Subcutaneous abdominal adipose tissue (tissue), 5 donors: ENCODE data around the gene PDE7B.

ENCODE experiments used
- H3K27ac ChIP-seq: one replicate; pipeline ENCODE4 v1.7.0; 2013; ENCODE audit warnings: low read depth, mild to moderate bottlenecking, inconsistent platforms, low read length, moderate library complexity
- H3K27me3 ChIP-seq, 5 donors: one replicate each; pipeline ENCODE4 v1.7.0; 2013; ENCODE audit warnings: low read length in 5 of 5, inconsistent platforms in 1 of 5; ENCODE audit not compliant: control insufficient read depth in 5 of 5, insufficient read depth in 4 of 5
- H3K36me3 ChIP-seq, 5 donors: one replicate each; pipeline ENCODE4 v1.7.0; 2013; ENCODE audit warnings: low read length in 5 of 5; ENCODE audit not compliant: control insufficient read depth in 5 of 5, insufficient read depth in 5 of 5
- H3K4me1 ChIP-seq, 5 donors: one replicate each; pipeline ENCODE4 v1.7.0; 2013; ENCODE audit warnings: low read length in 5 of 5, mild to moderate bottlenecking in 3 of 5, moderate library complexity in 1 of 5; ENCODE audit not compliant: control insufficient read depth in 5 of 5, insufficient read depth in 5 of 5
- H3K4me3 ChIP-seq, 5 donors: one replicate each; pipeline ENCODE4 v1.7.0; 2013; ENCODE audit warnings: low read length in 5 of 5, low read depth in 1 of 5
- H3K9ac ChIP-seq, 5 donors: one replicate each; pipeline ENCODE4 v1.7.0; 2013; ENCODE audit warnings: low read length in 5 of 5, mild to moderate bottlenecking in 4 of 5, moderate library complexity in 3 of 5
- H3K9me3 ChIP-seq, 5 donors: one replicate each; pipeline ENCODE4 v1.7.0; 2013; ENCODE audit warnings: low read length in 5 of 5; ENCODE audit not compliant: control insufficient read depth in 5 of 5
- donor health status: healthy.
- donor health status: healthy.
- donor health status: healthy.
- donor health status: healthy.
- donor health status: healthy.

PDE7B gene

DNA sequence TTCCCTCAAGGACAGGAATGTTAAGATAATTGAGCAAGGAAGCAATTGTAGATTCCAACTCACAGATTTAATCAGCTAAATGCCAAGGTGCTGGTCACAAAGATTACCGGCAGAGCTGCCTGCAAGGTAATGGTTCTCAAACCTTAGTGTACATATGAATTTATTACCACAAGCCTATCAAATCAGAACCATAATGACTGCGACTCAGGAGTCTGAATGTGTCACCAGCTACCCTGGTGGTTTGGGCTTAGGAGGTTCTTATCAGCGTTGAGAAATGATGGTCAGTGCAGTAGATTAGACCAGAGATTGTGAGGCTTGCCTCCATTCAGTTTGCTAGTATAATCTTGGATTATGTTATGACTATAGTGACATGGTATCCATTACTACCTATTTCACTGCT lies 319.7 kb downstream of the PDE7B start:
- H3K9ac ChIP-seq, result no peak overlapping the region
- H3K4me3 ChIP-seq, result no peak overlapping the region
- no peak overlapping the region for H3K27ac ChIP-seq
- H3K36me3 ChIP-seq, result peaks cover 2 to 19% (median 6%) of the 10 kb centered on the region in 5 donors
- no peaks in the 10 kb centered on the region for H3K27me3 ChIP-seq
- no peaks in the 10 kb centered on the region for H3K9me3 ChIP-seq
- peaks cover 0 to 10% (median 4%) of the 10 kb centered on the region in 5 donors for H3K4me1 ChIP-seq

DNA sequence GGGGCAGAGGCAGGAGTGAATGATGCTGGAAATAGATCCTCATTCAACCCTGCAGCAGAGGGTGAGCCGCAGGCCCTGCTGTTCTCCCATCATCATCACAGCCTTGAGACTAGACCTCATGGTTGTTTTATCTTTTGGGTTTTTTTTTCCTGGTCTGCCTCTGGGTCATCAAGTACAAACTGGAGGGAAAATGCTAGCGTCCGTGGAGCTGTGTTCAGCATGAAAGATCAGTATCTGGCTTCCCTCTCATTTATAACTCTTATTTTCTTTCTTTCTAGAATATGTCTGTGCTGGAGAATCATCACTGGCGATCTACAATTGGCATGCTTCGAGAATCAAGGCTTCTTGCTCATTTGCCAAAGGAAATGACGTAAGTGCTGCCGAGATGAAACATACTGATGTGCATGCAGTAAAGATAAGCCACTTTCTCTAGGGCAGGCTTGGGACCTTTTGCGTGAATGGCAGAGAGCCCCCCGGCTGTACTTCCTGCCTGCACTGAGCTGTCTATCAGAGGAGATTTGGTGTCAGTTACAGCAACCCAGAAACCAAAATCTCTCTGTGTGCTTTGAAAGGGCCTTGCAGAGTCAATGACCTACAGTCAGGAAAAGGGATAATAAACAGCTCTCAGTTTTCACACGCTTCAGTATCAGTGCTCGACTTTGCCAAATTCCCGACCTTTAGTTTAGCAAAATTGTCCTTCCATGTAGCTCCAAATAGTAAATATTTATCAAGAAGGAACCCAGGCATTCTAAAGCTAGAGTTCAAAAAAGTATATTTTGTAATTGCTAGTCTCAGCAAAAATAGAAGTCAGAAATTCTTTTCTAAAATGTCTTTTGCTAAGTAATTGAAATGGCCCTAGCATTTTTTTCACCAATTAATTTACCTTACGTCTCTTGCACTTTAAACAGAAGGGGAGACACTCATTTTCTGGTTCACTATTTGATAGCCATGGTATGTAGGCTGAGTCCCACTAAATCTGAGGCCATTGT lies 322.3 kb downstream of the PDE7B start:
- H3K4me3 ChIP-seq, result peak overlapping the region in 2 of 5 donors; percentile 8 to 13
- H3K27ac ChIP-seq, result no peak overlapping the region
- H3K9me3 ChIP-seq, result no peaks in the 10 kb centered on the region
- no peak overlapping the region for H3K9ac ChIP-seq
- H3K36me3 ChIP-seq, result peaks cover 0 to 16% (median 3%) of the 10 kb centered on the region in 5 donors
- H3K4me1 ChIP-seq, result peaks cover 0 to 10% (median 4%) of the 10 kb centered on the region in 5 donors
- no peaks in the 10 kb centered on the region for H3K27me3 ChIP-seq

- no peak overlapping the region for H3K4me3 ChIP-seq
- no peak overlapping the region for H3K9ac ChIP-seq
- no peak overlapping the region for H3K27ac ChIP-seq
- H3K27me3 ChIP-seq, result no peaks in the 10 kb centered on the region
- H3K36me3 ChIP-seq, result peaks cover 0 to 20% (median 3%) of the 10 kb centered on the region in 5 donors
- peaks cover 0 to 10% (median 4%) of the 10 kb centered on the region in 5 donors for H3K4me1 ChIP-seq
- H3K9me3 ChIP-seq, result no peaks in the 10 kb centered on the region
These were observed 323.0 kb downstream of the PDE7B start for GRCh38 chr6:136174510-136174909.

DNA sequence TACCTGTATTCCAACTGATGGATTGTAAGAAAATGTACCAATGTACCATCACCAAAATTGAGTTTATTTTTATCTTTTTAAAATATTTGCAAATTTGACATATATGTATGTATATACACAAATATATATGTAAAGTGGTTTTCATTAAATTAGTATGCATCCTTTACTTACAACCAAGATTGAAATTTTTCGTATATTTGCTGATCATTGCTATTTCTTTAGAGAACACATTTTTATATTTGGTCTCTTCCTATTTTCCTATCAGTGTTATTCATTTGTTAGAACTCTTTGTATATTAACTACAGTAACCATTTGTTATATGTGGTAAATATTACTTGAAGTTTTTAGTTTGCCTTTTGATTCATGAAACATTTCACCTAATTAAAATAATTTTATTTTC lies 324.4 kb downstream of the PDE7B start:
- H3K36me3 ChIP-seq, result peaks cover 2 to 19% (median 9%) of the 10 kb centered on the region in 5 donors
- H3K9ac ChIP-seq, result no peak overlapping the region
- H3K9me3 ChIP-seq, result no peaks in the 10 kb centered on the region
- no peaks in the 10 kb centered on the region for H3K27me3 ChIP-seq
- no peak overlapping the region for H3K4me3 ChIP-seq
- H3K4me1 ChIP-seq, result peaks cover 0 to 15% (median 4%) of the 10 kb centered on the region in 5 donors
- no peak overlapping the region for H3K27ac ChIP-seq

- Histone ChIP-seq H3K27ac (no peak overlapping the region), H3K9ac (no peak overlapping the region), H3K4me3 (no peak overlapping the region), H3K27me3 (no peaks in the 10 kb centered on the region), H3K4me1 (peaks cover 0 to 11% (median 2%) of the 10 kb centered on the region in 5 donors), H3K9me3 (no peaks in the 10 kb centered on the region), H3K36me3 (peaks cover 2 to 21% (median 11%) of the 10 kb centered on the region in 5 donors)
These were observed 327.2 kb downstream of the PDE7B start for GRCh38 chr6:136178749-136179148.

GRCh38 chr6:136180704-136181511 lies 329.4 kb downstream of the PDE7B start:
- no peaks in the 10 kb centered on the region for H3K9me3 ChIP-seq
- peaks cover 0 to 15% (median 7%) of the 10 kb centered on the region in 5 donors for H3K36me3 ChIP-seq
- H3K27ac ChIP-seq, result no peak overlapping the region
- H3K4me3 ChIP-seq, result no peak overlapping the region
- H3K4me1 ChIP-seq, result peaks cover 0 to 6% (median 0%) of the 10 kb centered on the region in 5 donors
- H3K9ac ChIP-seq, result no peak overlapping the region
- no peaks in the 10 kb centered on the region for H3K27me3 ChIP-seq

GRCh38 chr6:136181512-136181833 lies 330.0 kb downstream of the PDE7B start:
- Histone ChIP-seq H3K27ac (no peak overlapping the region), H3K9me3 (no peaks in the 10 kb centered on the region), H3K36me3 (peaks cover 0 to 15% (median 7%) of the 10 kb centered on the region in 5 donors), H3K4me3 (no peak overlapping the region), H3K9ac (no peak overlapping the region), H3K27me3 (no peaks in the 10 kb centered on the region), H3K4me1 (peaks cover 0 to 7% (median 0%) of the 10 kb centered on the region in 5 donors)

- Histone ChIP-seq H3K4me3 (no peak overlapping the region), H3K9ac (no peak overlapping the region), H3K4me1 (peaks cover 0 to 8% (median 0%) of the 10 kb centered on the region in 5 donors), H3K9me3 (no peaks in the 10 kb centered on the region), H3K36me3 (peaks cover 0 to 15% (median 7%) of the 10 kb centered on the region in 5 donors), H3K27ac (no peak overlapping the region), H3K27me3 (no peaks in the 10 kb centered on the region)
These were observed 330.4 kb downstream of the PDE7B start for GRCh38 chr6:136181861-136182260.

DNA sequence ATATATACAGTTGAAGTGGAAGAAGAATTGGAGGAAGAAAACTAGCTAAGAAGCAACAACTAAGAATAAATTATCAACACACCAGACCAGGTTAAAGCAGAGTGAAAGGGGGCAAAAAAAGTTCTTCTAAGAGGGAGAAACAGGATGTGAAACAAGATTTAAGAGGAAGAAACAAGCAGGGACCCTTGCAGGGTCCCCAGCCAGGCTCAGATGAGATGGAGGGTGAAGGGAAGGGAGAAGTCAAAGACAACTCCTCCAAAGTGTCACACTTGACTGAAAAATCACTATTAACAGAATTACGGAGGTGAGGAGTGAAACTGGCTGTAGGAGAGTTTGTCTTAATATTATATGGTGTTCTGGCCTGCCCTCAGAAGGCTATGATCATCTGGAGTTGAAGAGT lies 333.2 kb downstream of the PDE7B start:
- Histone ChIP-seq H3K4me1 (peaks cover 0 to 8% (median 0%) of the 10 kb centered on the region in 5 donors), H3K4me3 (no peak overlapping the region), H3K27ac (no peak overlapping the region), H3K27me3 (no peaks in the 10 kb centered on the region), H3K9me3 (no peaks in the 10 kb centered on the region), H3K9ac (no peak overlapping the region), H3K36me3 (peaks cover 0 to 22% (median 17%) of the 10 kb centered on the region in 5 donors)

DNA sequence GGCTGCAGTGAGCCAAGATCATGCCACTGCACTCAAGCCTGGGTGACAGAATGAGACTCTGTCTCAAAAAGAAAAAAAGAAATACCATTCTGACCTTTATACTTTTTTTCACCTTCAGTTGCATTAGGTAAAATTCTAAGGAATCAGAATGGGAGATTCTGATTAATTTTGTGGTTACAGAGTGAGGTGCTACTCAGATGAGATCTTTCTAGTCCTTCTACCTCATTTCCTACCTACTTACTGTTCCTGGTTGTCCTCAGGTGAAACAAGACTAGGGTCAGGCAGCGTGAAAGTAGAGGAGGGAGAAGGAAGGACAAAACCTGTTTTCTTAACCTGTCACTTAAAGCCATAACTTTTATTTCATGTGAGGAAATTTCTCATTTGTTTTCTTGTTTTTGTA lies 334.9 kb downstream of the PDE7B start:
- Histone ChIP-seq H3K4me3 (no peak overlapping the region), H3K9ac (no peak overlapping the region), H3K27ac (no peak overlapping the region), H3K27me3 (no peaks in the 10 kb centered on the region), H3K36me3 (peaks cover 3 to 20% (median 8%) of the 10 kb centered on the region in 5 donors), H3K4me1 (peaks cover 0 to 2% (median 0%) of the 10 kb centered on the region in 5 donors), H3K9me3 (no peaks in the 10 kb centered on the region)
